Activated naive CD4-positive, alpha-beta T cell treated with anti-CD3 and anti-CD28 coated beads, Interleukin-2, amount 10 ng/mL, durations not matched to agents 7 days and 5 days (primary cell): Measurements from ENCODE around the gene TMEM174.

Experiments used
- CTCF ChIA-PET: fragments of 350-600 bp; sonication (Branson Sonifier 250); formaldehyde crosslinking; loops from one replicate; lab custom pipeline; 2021; ENCODE audit warnings: antibody characterized with exemption; lab: Charles Lee
- DNase-seq: peaks from one replicate; pipeline ENCODE4 v3.0.0-alpha.2; 2020
- H3K27ac Mint-ChIP-seq: one replicate; pipeline ENCODE4 v1.8.0; 2021; ENCODE audit warnings: mild to moderate bottlenecking, moderate library complexity, mixed read lengths
- H3K27me3 Mint-ChIP-seq: one replicate; pipeline ENCODE4 v1.8.0; 2021; ENCODE audit warnings: mild to moderate bottlenecking, mixed read lengths
- H3K36me3 Mint-ChIP-seq: one replicate; pipeline ENCODE4 v1.8.0; 2021; ENCODE audit warnings: mixed read lengths
- H3K4me1 Mint-ChIP-seq: one replicate; pipeline ENCODE4 v1.8.0; 2021; ENCODE audit warnings: mixed read lengths
- H3K4me3 Mint-ChIP-seq: one replicate; pipeline ENCODE4 v1.8.0; 2021; ENCODE audit warnings: mild to moderate bottlenecking, moderate library complexity, mixed read lengths
- H3K9me3 Mint-ChIP-seq: one replicate; pipeline ENCODE4 v1.8.0; 2021; ENCODE audit warnings: mixed read lengths

The TMEM174 gene, protein sequence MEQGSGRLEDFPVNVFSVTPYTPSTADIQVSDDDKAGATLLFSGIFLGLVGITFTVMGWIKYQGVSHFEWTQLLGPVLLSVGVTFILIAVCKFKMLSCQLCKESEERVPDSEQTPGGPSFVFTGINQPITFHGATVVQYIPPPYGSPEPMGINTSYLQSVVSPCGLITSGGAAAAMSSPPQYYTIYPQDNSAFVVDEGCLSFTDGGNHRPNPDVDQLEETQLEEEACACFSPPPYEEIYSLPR

DNA sequence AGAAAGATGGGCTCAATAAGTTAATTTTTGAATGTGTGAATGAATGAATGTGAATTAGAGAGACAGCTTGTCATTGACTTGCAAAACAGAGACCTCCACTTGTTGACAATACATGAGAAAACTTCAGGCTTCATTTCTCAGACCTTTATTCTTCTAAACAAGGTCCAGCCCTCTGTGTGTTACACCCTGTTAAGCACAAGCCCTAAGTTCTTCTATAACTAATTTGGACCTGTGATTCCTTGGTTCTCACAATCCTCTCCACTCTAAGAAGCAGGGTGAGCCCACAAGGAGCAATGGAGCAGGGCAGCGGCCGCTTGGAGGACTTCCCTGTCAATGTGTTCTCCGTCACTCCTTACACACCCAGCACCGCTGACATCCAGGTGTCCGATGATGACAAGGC is at the start of gene TMEM174:
Gene TMEM174, plus strand, starts transcription at position 243 of the 400 bp plus-strand sequence. Its CDS starts 51 bp downstream, at position 294.
- H3K4me3 Mint-ChIP-seq, result no peak within 1 kb of the TSS
- peaks cover 82% of the 10 kb centered on the region for H3K27me3 Mint-ChIP-seq
- CTCF ChIA-PET, result no interaction called here
- no peak within 1 kb of the TSS for H3K27ac Mint-ChIP-seq
- DNase-seq, result no peak
- H3K9me3 Mint-ChIP-seq, result no peaks in the 10 kb centered on the region
- H3K4me1 Mint-ChIP-seq, result no peaks in the 10 kb centered on the region
- no peaks in the 10 kb centered on the region for H3K36me3 Mint-ChIP-seq

DNA sequence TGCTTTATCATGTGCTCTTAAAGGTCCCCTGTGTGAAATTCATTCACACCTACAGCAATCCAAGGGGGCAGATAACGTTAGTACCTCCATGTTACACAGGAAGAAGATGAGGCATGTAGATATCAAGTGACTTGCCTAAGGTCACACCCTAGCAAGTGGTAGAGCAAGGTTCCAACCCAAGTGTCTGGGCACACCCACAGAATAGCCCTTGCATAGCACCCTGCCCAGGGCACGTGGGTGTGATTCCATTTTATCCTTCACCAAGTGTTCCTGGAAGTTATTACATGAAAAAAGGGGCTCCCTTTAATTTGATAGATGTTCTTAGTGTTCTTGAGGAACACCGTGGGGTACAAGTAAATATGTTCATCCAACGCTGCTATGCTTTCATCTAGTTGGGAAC is 47.7 kb upstream of the TMEM174 start:
- DNase-seq, result no peak
- Mint-ChIP-seq H3K9me3 (no peaks in the 10 kb centered on the region), H3K4me3 (no peak overlapping the region), H3K27me3 (peaks cover 76% of the 10 kb centered on the region), H3K36me3 (no peaks in the 10 kb centered on the region), H3K4me1 (peaks cover 17% of the 10 kb centered on the region), H3K27ac (no peak overlapping the region)
- CTCF ChIA-PET, result no interaction called here

- Mint-ChIP-seq H3K4me1 (peaks cover 13% of the 10 kb centered on the region), H3K9me3 (no peaks in the 10 kb centered on the region), H3K4me3 (no peak overlapping the region), H3K27me3 (peaks cover 73% of the 10 kb centered on the region), H3K27ac (no peak overlapping the region), H3K36me3 (no peaks in the 10 kb centered on the region)
- CTCF ChIA-PET, result no interaction called here
- no peak for DNase-seq
These were observed 46.6 kb upstream of the TMEM174 start for GRCh38 chr5:73126381-73126780.

GRCh38 chr5:73126957-73127356 is 46.0 kb upstream of the TMEM174 start:
- no peak overlapping the region for H3K4me3 Mint-ChIP-seq
- H3K27me3 Mint-ChIP-seq, result peaks cover 73% of the 10 kb centered on the region
- H3K36me3 Mint-ChIP-seq, result no peaks in the 10 kb centered on the region
- DNase-seq, result no peak
- H3K9me3 Mint-ChIP-seq, result no peaks in the 10 kb centered on the region
- CTCF ChIA-PET, result no interaction called here
- peaks cover 13% of the 10 kb centered on the region for H3K4me1 Mint-ChIP-seq
- no peak overlapping the region for H3K27ac Mint-ChIP-seq

DNA sequence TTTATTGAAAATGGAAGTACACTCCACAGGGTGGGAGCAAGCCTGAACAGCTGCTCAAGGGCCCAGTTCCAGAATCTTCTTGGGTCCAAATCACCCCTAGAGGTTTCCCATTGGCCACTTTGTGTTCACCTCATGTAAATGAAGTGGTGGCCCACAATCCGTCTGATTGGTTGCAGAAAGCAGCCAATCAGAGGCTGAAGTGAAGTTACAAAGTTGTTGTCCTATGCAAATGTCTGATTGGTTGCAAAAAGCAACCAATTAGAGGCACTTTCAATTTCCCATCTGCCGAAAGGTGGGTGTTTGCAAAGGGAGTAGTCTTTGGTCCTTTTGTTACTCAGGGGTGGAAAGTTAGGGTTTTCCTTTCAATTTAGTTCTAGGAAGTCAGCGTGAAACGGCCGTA is 43.9 kb upstream of the TMEM174 start:
- CTCF ChIA-PET, result no interaction called here
- Mint-ChIP-seq H3K27me3 (peaks cover 63% of the 10 kb centered on the region), H3K4me1 (no peaks in the 10 kb centered on the region), H3K27ac (no peak overlapping the region), H3K9me3 (no peaks in the 10 kb centered on the region), H3K36me3 (no peaks in the 10 kb centered on the region), H3K4me3 (no peak overlapping the region)
- no peak for DNase-seq

- no peak overlapping the region for H3K27ac Mint-ChIP-seq
- no peak for DNase-seq
- no peaks in the 10 kb centered on the region for H3K4me1 Mint-ChIP-seq
- no peak overlapping the region for H3K4me3 Mint-ChIP-seq
- no peaks in the 10 kb centered on the region for H3K9me3 Mint-ChIP-seq
- peaks cover 61% of the 10 kb centered on the region for H3K27me3 Mint-ChIP-seq
- no peaks in the 10 kb centered on the region for H3K36me3 Mint-ChIP-seq
- CTCF ChIA-PET, result interaction anchor here (1.0 kb wide), 1 partner anchor 70 kb away, joined by 3 read pairs; no protein-coding TSS in a partner anchor
These were observed 42.2 kb upstream of the TMEM174 start for GRCh38 chr5:73130811-73131210.

DNA sequence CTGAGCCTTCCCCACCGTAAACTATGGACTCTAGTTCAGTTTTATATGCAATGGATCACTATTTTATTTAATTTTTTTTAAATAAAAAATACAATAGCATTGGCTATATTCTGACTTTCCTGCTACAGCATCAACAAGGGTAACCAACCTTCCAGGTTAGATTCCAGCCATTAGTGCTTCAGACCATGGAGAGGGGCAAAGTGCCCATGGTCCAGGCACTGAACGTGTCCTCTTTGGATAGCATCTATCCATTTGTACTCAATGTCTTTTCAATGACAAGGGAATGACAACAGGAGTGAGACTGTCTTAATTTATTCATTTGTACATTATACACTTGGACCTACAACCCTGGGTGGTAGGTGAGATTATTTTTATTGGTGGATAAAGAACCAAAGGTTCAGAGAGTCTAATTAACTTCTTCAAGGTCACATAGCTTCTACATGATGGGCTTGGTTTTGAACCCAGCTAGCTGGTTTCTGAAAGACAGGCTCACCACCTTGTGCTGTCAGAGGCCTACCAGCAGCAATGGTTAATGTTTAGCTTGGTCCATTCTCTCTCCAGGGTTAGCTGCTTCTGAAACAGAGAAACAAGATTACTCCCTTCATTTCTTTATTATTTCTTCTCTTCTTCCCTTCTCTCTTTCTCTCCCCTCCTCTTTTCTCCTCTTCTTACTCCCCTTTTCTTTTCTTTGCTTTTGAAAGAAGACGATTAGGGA is 41.1 kb upstream of the TMEM174 start:
- Mint-ChIP-seq H3K27ac (no peak overlapping the region), H3K27me3 (peaks cover 63% of the 10 kb centered on the region), H3K4me3 (no peak overlapping the region), H3K36me3 (no peaks in the 10 kb centered on the region), H3K4me1 (no peaks in the 10 kb centered on the region), H3K9me3 (no peaks in the 10 kb centered on the region)
- DNase-seq, result no peak
- CTCF ChIA-PET, result interaction anchor here (1.0 kb wide), 1 partner anchor 69 kb away, joined by 3 read pairs; no protein-coding TSS in a partner anchor

DNA sequence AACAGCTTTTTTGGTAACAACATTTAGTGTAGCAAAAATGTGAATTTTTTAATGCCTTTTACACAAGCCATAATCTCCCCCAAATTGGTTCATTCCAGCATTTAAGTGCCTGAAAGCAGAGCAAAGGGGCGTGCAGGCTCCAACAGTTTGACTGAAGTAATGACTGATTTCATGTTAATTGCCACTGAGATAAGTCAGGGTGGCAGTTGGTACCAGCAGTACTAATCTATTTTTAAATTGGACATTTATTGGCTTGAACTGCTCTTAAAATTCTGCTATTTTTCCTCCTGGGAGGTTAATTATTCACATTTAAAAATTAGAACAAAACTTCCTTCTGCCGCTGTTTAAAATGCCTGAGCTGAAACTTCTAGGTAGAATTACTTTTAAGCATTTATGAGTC is 40.2 kb upstream of the TMEM174 start:
- no peak overlapping the region for H3K4me3 Mint-ChIP-seq
- H3K27me3 Mint-ChIP-seq, result peaks cover 65% of the 10 kb centered on the region
- no peak overlapping the region for H3K27ac Mint-ChIP-seq
- CTCF ChIA-PET, result no interaction called here
- no peaks in the 10 kb centered on the region for H3K4me1 Mint-ChIP-seq
- no peaks in the 10 kb centered on the region for H3K9me3 Mint-ChIP-seq
- no peaks in the 10 kb centered on the region for H3K36me3 Mint-ChIP-seq
- DNase-seq, result no peak

- Mint-ChIP-seq H3K4me3 (no peak overlapping the region), H3K9me3 (no peaks in the 10 kb centered on the region), H3K4me1 (no peaks in the 10 kb centered on the region), H3K36me3 (no peaks in the 10 kb centered on the region), H3K27ac (no peak overlapping the region), H3K27me3 (peaks cover 66% of the 10 kb centered on the region)
- no peak for DNase-seq
- CTCF ChIA-PET, result interaction anchor here (0.6 to 1.5 kb wide), 2 partner anchors 82 to 326 kb away, joined by 3 to 4 read pairs; no protein-coding TSS in a partner anchor
These were observed 38.0 kb upstream of the TMEM174 start for GRCh38 chr5:73135021-73135420.

DNA sequence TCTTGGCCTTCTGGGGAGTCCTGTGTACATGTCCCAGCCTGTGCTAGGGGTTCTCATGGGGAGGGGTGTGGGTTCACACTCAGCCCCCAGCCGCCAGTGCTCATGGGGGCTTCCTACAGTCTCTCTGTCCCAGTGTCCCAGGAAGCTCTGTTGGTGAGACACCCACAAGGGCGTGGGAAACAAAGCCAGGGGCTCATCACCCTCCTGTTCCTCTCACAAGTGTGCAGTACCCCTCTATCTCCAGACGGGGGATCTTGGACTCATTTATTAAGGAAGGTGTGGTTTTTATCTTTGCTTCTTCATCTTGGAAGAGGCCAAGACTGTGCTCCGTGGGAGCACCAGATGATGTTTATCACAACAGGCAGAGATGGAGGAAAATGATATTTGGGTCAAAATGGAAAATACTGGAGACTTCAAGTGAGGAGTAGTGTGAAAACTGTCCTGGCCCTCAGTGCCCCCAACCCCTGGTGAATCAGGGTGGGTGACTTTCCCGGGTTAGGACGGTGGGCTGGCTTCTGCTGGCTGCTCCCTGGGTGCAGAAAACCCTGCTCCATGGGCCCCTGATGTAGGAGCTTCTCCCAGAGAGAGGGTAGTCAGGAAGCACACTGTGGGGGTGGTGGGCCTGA is 37.5 kb upstream of the TMEM174 start:
- no peak overlapping the region for H3K4me3 Mint-ChIP-seq
- H3K9me3 Mint-ChIP-seq, result no peaks in the 10 kb centered on the region
- H3K27me3 Mint-ChIP-seq, result peaks cover 65% of the 10 kb centered on the region
- H3K27ac Mint-ChIP-seq, result no peak overlapping the region
- CTCF ChIA-PET, result interaction anchor here (0.6 to 1.5 kb wide), 2 partner anchors 81 to 325 kb away, joined by 3 to 4 read pairs; no protein-coding TSS in a partner anchor
- H3K36me3 Mint-ChIP-seq, result no peaks in the 10 kb centered on the region
- H3K4me1 Mint-ChIP-seq, result no peaks in the 10 kb centered on the region
- DNase-seq, result no peak

GRCh38 chr5:73136055-73136562 is 36.9 kb upstream of the TMEM174 start:
- no peaks in the 10 kb centered on the region for H3K36me3 Mint-ChIP-seq
- no peak overlapping the region for H3K4me3 Mint-ChIP-seq
- DNase-seq, result no peak
- CTCF ChIA-PET, result no interaction called here
- H3K9me3 Mint-ChIP-seq, result no peaks in the 10 kb centered on the region
- H3K4me1 Mint-ChIP-seq, result no peaks in the 10 kb centered on the region
- no peak overlapping the region for H3K27ac Mint-ChIP-seq
- peaks cover 65% of the 10 kb centered on the region for H3K27me3 Mint-ChIP-seq

DNA sequence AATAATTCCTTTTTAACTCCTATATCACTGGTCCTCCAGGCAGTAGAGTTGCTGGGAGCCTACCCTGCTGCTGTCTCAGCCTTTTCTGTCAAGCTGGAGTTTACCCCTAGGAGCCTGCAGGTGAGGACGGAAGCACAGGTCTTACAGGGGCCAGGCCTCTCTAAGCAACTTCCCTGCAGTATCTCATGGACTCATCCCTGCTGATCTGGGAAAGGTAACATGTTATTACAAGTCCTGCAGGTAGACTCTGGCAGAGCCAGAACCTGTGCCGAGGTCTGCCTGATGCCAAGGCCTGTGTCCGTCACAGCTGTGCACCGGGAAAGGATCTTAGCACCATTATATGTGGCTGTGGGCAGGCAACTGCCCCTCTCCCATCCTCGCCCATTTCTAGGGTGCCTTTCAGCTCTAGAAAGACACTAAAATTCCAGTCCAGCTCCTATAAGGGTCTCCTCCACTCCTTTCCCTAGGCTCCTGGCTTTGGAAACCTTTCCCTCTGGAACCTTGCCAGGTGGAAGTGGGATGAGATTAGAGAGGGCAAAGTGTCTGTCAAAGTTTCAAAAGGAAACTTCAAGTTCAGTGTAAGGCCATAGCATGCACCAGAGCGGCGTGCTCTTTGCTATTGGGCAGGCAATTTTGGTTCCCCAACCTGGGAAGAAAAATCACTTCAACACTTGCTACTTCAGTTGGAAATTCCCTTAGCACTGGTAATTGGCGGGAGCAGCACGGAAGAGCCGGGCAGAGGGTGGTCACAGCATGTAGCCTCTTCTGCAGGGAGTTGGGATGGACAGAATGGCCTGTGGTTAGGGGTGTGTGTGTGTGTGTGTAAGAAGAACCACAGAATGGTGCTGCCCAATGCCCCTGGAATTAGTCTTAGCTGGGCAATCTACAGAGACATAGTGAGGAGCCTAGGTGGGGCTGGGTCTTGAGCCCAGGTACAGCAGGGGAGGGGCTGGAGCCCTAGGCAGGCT is 35.1 kb upstream of the TMEM174 start:
- no peak for DNase-seq
- CTCF ChIA-PET, result no interaction called here
- Mint-ChIP-seq H3K27me3 (peaks cover 63% of the 10 kb centered on the region), H3K4me3 (no peak overlapping the region), H3K36me3 (no peaks in the 10 kb centered on the region), H3K27ac (no peak overlapping the region), H3K9me3 (no peaks in the 10 kb centered on the region), H3K4me1 (no peaks in the 10 kb centered on the region)

GRCh38 chr5:73139485-73139884 is 33.5 kb upstream of the TMEM174 start:
- H3K9me3 Mint-ChIP-seq, result no peaks in the 10 kb centered on the region
- CTCF ChIA-PET, result no interaction called here
- no peaks in the 10 kb centered on the region for H3K4me1 Mint-ChIP-seq
- H3K36me3 Mint-ChIP-seq, result no peaks in the 10 kb centered on the region
- DNase-seq, result no peak
- no peak overlapping the region for H3K27ac Mint-ChIP-seq
- no peak overlapping the region for H3K4me3 Mint-ChIP-seq
- peaks cover 70% of the 10 kb centered on the region for H3K27me3 Mint-ChIP-seq
